ENCODE data around the gene TMC4. TPM values are rescaled to one million over a fixed set of nuclear protein-coding genes. Genes with fewer than 3 reads are reported as not detected.

The TMC4 gene
- total RNA-seq, 4 donors from 2014 or later = 0.16 to 3.1 (median 0.31) TPM; not detected in 1

- ATAC-seq = no peak
- H3K9me3 ChIP-seq = no peaks in the 10 kb centered on the region
- TF ChIP-seq POLR2A (IDR thresholded peaks at IDR 0.05) (no peak), CTCF (IDR thresholded peaks at IDR 0.05) (no peak), EP300 (IDR thresholded peaks at IDR 0.05) (no peak), POLR2AphosphoS5 (IDR thresholded peaks at IDR 0.05) (no peak)
- H3K4me3 ChIP-seq = peak overlapping the region in 1 of 2 donors; percentile 56
- WGBS, 2 donors (ENCODE audit: low coverage in 1 of 2) = 25 to 37% methylated on average over 9 to 12 of the region's 13 CpGs
- peaks cover 16% of the 10 kb centered on the region for H3K27me3 ChIP-seq
- peaks cover 0 to 57% (median 40%) of the 10 kb centered on the region in 3 donors for H3K4me1 ChIP-seq
- peak overlapping the region in 3 of 4 donors; percentile 89 to 97 (median 93) for H3K27ac ChIP-seq
- H3K36me3 ChIP-seq = peaks cover 0 to 24% of the 10 kb centered on the region in 2 donors
Measured at GRCh38 chr19:54160854-54161253, 12.1 kb downstream of the TMC4 start.

- Histone ChIP-seq H3K27me3 (peaks cover 11% of the 10 kb centered on the region), H3K9me3 (no peaks in the 10 kb centered on the region), H3K4me3 (peak overlapping the region; percentile 52 to 56), H3K4me1 (peaks cover 0 to 57% (median 40%) of the 10 kb centered on the region in 3 donors), H3K27ac (peak overlapping the region; percentile 81 to 97 (median 91)), H3K36me3 (peaks cover 0 to 30% of the 10 kb centered on the region in 2 donors)
- TF ChIP-seq CTCF (IDR thresholded peaks at IDR 0.05) = no peak
- TF ChIP-seq POLR2AphosphoS5 (IDR thresholded peaks at IDR 0.05) = no peak
- peak; percentile 14 to 29 for TF ChIP-seq POLR2A (IDR thresholded peaks at IDR 0.05)
- no peak for ATAC-seq
- 4% methylated on average over 7 of the region's 28 CpGs; no CpG with 5 or more reads in 1 of the 2 donors for WGBS, 2 donors (ENCODE audit: low coverage in 1 of 2)
Measured at GRCh38 chr19:54160182-54160811, 12.7 kb downstream of the TMC4 start.

- Histone ChIP-seq H3K4me1 (peaks cover 0 to 53% (median 38%) of the 10 kb centered on the region in 3 donors), H3K4me3 (peak within 1 kb of the TSS; percentile 56 to 88), H3K27me3 (peaks cover 5% of the 10 kb centered on the region), H3K36me3 (peaks cover 0 to 37% of the 10 kb centered on the region in 2 donors), H3K9me3 (no peaks in the 10 kb centered on the region), H3K27ac (peak within 1 kb of the TSS; percentile 89 to 99 (median 96))
- 0% methylated on average over 18 to 28 of the region's 72 CpGs for WGBS, 2 donors (ENCODE audit: low coverage in 1 of 2)
- peak; percentile 96 for ATAC-seq
- peak; percentile 85 for TF ChIP-seq POLR2AphosphoS5 (IDR thresholded peaks at IDR 0.05)
- peak in 3 of 4 experiments; percentile 28 to 63 (median 42) for TF ChIP-seq CTCF (IDR thresholded peaks at IDR 0.05)
- TF ChIP-seq EP300 (IDR thresholded peaks at IDR 0.05) = no peak
- TF ChIP-seq POLR2A (IDR thresholded peaks at IDR 0.05) = peak; percentile 61 to 64
Measured at GRCh38 chr19:54159352-54160181, 13.4 kb downstream of the TMC4 start, which contains the start of gene LENG1. TSS of gene LENG1 (minus strand) at chr19:54159721. CDS start at chr19:54159695, 26 bp downstream.

- WGBS, 2 donors (ENCODE audit: low coverage in 1 of 2) = 8 to 11% methylated on average over 16 to 18 of the region's 19 CpGs
- Histone ChIP-seq H3K4me1 (peaks cover 0 to 49% (median 33%) of the 10 kb centered on the region in 3 donors), H3K9me3 (no peaks in the 10 kb centered on the region), H3K4me3 (peak overlapping the region; percentile 56 to 88), H3K27ac (peak overlapping the region; percentile 89 to 99 (median 96)), H3K27me3 (no peaks in the 10 kb centered on the region), H3K36me3 (peaks cover 0 to 44% of the 10 kb centered on the region in 2 donors)
- TF ChIP-seq POLR2A (IDR thresholded peaks at IDR 0.05) (no peak), CTCF (IDR thresholded peaks at IDR 0.05) (no peak), POLR2AphosphoS5 (IDR thresholded peaks at IDR 0.05) (no peak), EP300 (IDR thresholded peaks at IDR 0.05) (no peak)
- ATAC-seq = no peak
Measured at GRCh38 chr19:54158812-54159351, 14.1 kb downstream of the TMC4 start.

Data from gastroesophageal sphincter (tissue), 4 donors.